NCI-H446 treated with DMSO at 0.1 percent for 48 hours (cell line): ENCODE data around the gene PARP1.

Source experiments
- DNase-seq: peaks from one replicate; lab custom pipeline; 2025; lab: John Stamatoyannopoulos, UW

PARP1 gene

DNA sequence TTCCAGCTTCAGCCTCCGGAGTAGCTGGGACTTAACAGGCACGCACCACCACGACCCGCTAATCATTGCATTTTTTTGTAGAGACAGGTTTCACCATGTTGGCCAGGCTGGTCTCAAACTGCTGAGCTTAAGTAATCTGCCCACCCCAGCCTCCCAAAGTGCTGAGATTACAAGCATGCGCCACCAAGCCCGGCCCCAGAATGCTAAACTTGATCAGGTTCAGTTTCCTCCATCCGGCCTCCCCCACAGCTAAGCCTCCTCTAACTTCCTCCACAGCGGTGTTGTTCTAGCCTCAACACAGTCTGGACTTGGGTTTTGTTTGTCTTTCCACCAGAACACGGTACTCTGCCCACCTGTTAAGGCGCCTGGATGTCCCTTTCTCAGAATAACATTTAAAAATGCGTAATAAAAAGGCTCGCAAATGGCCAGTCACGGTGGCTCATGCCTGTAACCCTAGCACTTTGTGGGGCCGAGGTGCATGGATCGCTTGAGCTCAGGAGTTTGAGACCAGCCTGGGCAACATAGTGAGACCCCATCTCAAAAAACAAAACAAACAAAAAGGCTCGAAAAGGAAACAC, 2.4 kb downstream of the PARP1 start:
- DNase-seq, result no peak

DNA sequence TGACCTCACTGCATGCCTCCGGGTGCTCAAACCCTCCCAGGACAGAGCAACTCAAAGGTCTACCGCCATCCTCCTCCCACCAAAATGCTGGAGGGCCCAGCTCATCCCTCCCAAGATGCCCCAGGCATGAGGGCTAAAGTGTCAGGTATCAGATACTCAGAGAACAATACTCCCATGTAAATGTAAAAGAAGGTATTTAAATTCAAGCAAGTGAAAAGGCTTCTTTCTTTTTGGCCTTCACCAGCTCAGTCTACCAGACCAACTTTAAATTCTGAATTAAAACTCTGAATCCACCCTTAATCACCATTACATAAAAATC, 3.0 kb downstream of the PARP1 start:
- no peak for DNase-seq

DNA sequence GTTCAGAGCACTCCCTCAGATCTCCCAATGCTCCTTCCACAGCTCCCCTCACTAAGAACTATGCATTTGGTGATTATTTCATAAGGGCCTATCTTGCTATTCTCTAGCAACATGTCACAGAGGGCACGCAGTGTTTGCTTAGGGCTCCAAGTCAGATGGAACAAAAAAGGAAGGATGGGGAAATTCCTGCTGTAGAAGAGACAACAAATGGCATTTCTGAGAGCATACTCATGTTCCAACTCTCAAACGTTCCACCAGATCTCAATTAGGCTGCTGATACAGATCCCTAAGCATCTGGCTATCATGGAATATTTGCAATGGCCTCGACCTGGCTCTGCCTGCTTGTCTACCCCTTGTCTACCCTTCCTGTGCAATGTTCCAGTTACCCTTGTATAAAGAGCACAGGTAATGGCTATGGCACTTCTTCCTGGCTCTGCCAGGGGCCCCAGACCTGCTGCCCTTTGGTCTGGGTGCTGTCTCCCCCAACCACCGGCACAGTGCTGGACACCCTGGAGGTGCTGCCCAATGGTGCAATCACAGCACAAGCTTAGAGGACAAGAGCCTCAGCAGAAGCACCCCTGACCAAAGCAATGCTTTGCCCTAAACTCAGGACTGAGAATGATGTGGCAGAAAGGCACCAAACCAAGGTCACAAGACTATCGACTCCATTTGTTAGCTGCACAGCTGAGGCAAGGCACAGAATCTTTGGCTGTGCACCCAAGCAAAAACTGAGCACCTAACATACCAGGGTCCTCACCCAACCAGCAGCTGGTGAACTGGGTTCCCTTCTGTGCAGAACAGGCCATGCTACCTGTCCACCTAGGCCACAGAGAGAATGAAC, 3.6 kb downstream of the PARP1 start:
- DNase-seq, result no peak

DNA sequence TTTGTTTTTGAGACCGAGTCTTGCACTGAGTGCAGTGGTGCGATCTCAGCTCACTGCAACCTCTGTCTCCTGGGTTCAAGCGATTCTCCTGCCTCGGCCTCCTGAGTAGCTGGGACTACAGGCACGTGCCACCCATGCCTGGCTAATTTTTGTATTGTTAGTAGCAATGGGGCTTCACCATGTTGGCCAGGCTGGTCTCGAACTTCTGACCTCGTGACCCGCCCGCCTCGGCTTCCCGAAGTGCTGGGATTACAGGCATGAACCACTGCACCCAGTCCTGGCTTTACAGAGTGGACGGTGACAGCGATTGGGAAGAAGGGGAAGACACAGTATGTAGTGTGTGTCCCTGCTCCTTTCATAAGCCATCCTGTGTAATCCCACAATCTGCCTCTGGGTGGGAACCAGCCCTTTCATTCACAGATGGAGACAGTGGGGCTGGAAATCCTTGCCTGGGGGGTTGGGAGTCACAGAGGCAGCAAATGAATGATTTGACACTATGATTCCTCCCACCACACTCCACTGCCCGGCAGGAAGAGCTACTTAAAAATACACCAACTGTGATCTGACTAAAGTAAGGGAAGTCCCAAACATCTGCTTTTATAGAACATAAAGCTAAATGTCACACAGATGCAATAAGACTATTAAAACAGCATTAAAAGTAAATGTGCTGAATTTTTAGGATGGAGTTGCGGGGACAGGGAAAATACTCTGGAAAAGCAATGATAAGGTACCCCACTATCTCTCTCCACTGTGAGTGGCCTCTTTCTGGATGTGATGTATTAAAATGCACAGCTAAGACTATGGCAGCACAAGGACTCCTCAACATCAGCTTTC, 4.5 kb downstream of the PARP1 start:
- DNase-seq, result peak; percentile 2

DNA sequence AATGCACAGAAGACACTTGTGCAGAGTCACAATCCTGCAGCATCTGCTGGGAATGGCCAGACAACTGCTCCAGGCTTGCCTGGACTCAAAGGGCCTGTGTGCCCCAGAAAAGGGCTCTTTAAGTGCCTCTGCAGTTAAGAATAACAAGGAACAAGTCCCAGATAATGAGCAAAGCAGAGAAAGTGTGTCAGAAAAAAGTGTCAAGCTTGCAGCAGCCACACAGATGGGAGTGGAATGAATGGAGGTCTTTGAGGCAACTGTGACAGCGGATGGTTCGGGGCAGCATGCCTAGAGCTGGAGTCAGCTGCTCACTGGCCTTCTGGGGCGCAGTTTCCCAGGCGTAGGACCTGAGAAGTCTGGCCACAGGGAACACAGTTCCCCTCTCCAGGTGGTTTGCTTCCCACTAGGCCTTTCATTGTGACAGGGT, 5.1 kb downstream of the PARP1 start:
- DNase-seq, result no peak

DNA sequence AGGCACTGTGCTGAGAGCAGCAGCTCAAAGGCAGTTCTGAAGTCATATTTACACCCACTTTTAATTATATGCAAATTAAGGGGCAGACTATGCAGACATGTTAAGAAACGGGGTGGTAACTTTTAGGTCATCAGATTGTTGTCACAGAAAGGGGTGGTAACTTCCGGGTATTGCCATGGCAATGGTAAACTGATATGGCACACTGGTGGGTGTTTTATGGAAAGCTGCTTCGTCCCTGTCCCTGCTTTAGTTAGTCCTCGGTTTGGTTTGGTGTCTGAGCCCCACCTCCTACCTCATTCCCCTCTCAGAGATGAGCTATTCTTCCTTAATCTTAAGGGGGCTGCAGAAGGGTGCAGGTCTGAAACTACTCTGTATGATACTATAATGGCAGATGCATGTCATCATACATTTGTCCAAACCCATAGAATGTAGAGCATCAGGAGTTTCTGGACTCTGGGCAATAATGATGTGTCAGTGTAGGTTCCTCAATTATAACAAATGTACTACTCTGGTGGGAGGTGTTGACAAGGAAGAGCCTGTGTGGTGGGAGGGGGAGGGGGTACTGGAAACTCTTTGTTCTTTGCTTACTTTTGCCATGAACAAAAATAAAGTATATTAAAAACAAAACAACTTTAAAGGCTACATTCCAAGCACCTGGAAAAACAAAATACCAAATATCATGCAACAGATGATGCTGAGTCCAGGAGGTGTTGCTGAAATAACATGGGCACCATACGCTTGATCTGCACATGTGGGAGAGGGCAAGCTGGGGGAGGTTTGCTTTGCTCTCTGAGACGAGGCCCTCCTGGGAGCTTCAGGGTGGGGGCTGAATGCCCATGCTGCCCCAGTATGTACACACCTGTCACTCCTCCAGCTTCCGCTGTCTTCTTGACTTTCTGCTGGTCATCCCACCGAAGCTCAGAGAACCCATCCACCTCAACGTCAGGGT, 6.3 kb downstream of the PARP1 start:
- DNase-seq, result no peak

DNA sequence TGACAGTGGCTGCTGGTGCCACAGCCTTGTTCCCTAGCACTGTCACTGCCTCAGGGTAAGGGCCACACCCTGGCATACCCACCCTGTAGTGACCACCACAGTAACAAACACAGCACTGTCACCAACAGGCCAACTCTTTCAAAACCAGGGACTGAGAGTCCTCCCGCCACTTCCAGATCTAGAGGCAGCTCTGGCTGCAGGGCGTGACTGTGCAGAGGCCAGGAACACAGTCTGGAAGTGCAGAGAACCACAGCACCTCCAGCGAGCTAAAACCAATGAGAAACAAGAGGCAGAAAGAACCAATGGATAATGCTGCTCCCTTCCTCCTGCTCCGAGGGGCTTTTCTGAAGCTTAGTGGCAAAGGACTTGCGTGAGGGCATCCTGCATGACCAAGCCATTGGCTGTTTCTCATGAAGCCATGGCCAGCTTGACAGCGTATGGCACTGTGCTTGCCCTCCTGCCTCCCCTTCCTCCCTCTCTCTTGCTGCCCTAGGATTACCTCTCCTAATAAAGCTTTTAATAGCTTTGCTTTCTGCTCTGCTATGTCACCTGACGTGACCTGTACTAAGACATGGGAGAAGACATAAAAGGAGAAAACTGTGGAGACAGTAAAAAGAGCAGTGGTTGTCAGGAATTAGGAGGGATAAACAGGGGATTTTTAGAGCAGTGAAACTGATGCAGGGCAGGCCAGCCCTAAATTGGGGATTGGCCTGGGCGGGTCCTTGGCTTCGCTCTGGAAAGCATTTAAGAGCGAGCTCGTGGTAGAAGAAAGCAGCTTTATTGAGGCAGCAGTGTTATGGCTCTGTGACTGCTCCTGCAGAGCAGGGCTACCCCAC, 7.2 kb downstream of the PARP1 start:
- no peak for DNase-seq

DNA sequence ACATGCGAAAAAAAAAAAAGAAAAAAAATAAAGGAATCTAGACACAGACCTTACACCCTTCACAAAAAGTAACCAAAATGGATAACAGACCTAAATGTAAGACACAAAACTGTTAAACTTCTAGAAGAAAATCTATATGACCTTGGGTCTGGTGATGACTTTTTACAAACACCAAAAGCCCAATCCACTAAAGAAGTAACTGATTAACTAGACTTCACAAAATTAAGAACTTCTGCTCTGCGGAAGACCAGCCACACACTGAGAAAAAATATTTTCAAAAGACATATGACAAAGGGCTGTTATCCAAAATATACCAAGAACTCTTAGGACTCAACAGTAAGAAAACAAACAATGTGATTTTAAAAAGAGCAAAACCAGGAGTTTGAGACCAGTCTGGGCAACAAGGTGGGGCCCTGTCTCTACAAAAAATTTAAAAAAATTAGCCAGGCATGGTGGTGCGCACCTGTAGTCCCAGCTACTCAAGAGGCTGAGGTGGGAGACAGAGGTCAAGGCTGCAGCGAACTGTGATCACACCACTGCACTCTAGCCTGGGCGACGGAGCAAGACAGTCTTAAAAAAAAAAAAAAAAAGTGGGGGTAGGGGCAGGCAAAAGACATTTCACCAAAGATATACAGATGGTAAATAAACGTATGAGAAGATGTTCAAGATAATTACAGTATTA, 9.8 kb downstream of the PARP1 start:
- DNase-seq, result no peak

DNA sequence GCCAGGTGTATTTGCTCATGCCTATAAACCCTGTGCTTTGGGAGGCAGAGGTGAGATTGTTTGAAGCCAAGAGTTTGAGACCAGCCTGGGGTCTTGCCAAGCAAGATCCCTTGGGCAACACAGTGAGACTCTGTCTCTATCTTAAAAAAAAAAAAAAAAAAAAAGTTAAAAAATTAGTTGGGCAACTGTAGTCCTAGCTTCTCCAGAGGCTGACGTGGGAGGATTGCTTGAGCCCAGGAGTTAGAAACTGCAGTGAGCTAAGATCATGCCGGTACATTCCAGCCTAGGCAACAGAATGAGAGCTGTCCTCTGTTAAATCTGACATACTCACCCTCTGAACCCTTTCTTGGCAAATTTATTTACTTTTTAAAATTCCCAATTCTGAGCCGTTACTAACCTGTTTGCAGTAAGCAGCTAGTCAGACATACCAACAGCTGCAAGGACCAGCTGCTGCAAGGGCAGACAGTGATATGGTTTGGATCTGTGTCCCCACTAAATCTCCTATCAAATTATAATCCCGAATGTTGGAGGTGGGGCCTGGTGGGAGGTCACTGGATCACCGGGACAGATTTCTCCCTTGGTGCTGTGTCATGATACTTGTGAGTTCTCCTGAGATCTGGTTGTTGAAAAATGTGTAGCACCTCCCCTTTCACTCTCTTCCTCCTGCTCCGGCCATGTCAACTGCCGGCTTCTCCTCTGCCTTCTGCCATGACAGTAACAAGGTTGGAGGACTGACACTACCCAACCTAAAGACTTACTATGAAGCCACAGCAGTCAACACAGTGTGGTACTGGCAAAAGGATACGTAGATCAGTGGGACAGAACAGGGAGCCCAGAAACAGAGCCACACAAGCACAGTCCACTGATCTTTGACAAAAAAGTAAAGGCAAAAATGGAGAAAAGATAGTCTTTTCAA, 10.6 kb downstream of the PARP1 start:
- no peak for DNase-seq

DNA sequence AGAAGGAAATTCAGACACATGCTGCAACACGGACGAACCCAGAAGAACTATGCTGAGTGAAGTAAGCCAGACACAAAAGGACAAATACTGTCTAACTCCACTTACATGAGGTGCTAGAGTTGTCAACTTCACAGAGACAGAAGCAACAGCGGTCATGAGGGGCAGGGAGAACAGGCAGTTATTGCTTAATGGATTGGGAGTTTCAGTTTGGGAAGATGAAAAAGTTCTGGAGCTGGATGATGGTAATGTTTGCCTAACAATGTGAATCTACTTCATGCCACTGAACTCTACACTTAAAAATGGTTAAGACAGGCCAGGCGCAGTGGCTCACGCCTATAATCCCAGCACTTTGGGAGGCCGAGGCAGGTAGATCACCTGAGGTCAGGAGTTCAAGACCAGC, 12.1 kb downstream of the PARP1 start:
- no peak for DNase-seq

DNA sequence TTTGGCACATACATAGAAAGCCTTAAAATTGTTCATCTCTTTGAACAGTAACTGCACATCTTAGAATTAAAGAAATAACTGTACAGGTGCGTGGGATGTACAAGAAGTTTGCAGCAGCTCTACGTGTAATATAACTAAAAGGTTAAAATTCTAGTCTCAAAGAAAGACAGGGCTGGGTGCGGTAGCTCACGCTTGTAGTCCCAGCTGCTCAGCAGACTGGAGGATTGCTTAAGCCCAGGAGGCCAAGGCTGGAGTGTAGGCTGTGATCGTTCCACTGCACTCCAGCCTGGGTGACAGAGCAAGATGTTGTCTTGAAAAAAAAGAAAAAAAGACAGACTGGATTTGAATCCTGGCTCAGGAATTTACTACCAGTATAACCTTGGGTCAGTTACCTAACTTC, 13.4 kb downstream of the PARP1 start:
- no peak for DNase-seq

DNA sequence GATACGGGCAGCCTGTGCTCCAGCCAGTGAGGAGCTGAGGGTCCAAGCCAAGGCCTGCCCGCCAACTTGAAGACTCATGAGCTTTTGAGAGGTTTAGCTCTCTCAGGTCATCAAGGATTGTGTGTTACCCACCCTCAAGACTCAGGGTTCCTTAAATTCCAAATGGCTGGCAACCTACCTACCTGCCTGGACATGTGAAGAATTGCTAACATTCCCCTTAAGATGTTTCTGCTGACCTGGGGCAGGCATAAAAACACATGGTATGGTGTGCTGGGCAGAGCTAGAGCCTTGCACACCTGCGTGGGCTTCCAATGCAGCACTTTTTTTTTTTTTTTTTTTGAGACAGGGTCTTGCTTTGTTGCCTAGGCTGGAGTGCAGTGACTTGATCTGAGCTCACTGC, 17.2 kb downstream of the PARP1 start:
- no peak for DNase-seq

DNA sequence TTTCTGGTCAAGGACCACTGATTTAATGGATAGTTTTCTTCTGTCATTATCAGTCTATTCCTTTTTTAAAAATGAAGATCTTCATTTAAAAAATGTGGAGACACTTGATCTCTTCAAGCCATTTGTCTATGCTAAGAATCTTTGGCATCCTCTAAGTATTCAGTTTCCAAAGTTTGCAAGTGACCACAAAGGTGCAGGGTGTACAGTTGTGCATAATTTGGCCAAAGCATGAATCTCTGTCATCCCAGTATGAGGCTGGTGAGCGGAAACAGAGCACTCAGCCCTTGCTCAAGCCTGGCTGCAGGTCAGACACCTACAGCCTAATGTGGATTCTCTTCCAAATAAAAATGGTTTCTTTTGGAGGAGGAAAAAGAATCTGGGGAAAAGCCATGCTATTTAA, 19.8 kb downstream of the PARP1 start:
- DNase-seq, result no peak

DNA sequence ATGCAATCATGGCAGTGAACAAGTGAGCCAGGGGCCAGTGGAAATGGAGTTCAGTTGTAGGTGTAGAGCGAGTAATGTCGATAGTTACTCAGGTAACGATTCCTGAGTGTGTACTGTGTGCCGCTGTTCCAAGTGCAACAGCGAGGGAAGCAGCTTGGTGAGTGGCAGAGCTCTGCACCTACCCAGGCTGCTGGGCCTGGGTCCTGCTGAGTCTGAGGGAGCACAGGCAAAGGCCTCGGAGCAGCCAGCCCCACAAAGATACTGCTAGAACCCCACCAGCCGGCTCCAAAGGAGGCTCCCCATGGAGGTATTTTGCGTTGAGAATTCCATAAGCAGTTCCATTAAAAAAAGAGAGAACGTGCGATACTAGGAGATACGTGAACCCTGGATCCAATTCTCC, 23.2 kb downstream of the PARP1 start:
- no peak for DNase-seq

DNA sequence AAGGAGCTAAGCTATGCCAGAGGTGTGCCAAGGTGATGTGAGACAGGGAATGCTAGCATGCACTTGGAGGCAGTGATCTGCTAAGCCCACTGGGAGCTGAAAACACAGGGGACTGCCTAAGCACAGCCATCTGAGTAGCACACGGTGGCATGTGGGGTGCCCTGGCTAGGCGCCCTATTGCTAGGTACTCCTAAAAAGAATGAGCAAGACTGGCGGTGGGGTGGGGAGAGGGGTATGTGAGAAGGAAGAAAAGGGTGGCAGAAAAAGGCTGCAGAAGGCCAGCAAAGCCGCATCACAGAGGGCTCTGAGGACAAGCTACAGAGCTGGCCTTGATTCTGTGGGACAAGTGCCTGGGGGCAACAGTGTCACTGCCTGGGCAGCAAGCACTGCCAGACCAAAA, 23.9 kb downstream of the PARP1 start:
- no peak for DNase-seq

DNA sequence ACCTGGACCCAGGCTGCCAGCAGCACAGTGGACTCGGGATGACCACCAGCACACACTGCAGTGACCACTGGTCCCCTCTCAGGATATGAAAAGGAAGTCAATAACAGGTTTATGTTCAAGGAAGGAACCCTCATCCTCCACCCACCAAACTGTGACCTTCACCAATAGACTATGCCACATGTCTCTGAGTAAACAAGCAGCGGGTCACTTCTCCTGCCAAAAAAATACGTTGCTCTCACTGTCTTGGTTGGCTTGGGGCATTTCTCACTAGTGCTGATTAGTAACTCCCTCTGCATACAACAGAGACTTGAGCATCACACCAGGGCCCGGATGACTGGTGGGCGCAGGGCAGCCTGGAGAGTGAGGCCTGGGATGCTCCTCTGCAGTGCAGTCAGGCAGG, 25.9 kb downstream of the PARP1 start:
- no peak for DNase-seq

DNA sequence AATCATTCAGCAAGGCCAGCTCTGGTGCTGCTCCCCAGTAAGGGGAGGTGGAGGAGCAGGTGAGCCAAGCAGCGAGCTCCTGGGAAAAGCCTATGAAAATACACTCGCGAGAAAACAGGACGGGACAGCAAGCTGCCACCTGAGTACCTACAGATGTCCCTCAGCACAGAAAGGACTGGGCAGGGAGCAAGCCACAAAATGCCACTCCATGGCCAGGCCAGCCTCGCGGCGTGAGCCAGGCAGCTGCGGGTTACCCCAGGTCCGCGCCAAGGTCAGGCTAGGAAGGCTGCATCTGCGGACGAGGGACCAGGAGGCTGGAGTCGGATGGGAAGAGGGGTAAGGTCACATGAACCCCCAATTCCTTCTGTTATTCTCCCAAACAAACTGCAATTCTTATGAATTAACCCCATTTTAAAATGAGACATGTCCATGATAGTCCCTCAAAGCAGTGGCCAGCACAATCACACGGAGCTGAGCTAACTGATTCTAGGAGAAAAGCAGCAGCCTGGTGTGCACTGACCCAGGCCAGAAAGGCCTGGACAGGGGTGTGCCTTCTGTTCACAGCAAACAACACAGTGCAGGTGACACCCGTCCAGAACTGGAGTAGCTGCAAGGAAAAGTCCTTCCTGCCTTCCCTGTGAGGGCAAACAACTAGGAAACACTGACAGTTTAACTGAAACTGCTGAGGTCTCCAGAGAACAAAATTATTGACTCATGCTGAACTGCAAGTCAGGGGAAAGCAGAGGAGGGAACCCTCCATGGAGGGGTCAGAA, 26.5 kb downstream of the PARP1 start:
- DNase-seq, result no peak

DNA sequence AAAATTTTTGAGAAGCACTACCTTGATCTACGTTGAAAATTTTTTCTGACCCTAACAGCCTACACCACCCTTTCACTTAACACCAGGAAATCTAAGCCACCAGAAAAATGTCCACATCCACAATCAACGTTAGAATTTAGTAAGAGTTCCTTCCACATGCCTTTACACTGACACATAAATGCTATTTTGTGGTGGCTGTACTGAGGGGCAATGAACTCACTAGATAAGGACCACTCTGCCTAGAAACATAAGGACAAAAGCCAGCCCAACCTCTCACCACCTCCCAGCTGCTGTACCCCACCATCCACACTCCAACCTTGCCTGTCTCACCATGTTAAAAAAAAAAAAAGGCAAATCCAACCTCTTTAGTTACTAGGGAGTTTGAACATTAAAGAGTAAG, 29.8 kb downstream of the PARP1 start:
- no peak for DNase-seq

DNA sequence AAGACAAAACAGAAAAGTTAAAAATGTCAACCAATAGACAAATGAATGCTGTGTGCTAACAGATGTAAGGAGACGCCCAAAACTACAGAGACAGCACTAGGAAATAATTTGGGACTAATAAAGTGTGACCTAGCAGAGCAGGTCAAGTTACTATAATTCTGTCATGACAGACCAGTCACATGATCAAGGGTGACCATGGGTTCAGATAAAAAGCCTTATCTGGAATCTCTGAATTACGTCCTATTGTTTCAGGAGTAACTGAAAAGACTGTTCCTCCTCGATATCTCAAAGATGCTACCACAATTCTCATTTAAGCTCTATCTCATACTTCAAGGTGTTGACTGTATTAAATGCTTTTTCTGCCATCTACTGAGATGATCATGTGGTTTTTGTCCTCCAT, 31.6 kb downstream of the PARP1 start:
- DNase-seq, result no peak
